ENCODE results near the gene KRTAP17-1. TPM values are rescaled to one million over a fixed set of nuclear protein-coding genes. Genes with fewer than 3 reads are reported as not detected.

KRTAP17-1 gene
- total RNA-seq, 1 donor = not detected

DNA sequence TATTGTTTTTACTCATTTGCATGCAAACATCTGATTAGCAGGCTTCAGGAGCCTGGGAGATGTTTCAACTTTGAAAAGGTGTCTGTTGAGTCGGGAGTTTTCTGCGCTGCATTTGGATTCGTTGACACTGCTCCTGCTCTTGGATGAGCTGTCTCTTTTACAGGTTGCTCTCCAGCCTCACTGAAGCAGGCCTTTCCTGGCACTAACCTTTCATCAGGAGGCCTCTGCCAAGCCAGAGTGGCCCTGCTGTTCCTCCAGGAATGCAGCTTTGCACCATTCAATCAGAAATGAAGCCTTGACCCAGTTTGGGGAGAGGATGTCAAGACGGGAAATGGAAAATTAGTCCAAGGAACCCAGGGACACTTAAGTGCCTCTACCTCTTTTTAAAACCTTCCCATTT is 12.5 kb downstream of the KRTAP17-1 start:
- no peak overlapping the region for H3K4me3 ChIP-seq (ENCODE audit: low read depth, low read length)
- TF ChIP-seq, protein P1, sequence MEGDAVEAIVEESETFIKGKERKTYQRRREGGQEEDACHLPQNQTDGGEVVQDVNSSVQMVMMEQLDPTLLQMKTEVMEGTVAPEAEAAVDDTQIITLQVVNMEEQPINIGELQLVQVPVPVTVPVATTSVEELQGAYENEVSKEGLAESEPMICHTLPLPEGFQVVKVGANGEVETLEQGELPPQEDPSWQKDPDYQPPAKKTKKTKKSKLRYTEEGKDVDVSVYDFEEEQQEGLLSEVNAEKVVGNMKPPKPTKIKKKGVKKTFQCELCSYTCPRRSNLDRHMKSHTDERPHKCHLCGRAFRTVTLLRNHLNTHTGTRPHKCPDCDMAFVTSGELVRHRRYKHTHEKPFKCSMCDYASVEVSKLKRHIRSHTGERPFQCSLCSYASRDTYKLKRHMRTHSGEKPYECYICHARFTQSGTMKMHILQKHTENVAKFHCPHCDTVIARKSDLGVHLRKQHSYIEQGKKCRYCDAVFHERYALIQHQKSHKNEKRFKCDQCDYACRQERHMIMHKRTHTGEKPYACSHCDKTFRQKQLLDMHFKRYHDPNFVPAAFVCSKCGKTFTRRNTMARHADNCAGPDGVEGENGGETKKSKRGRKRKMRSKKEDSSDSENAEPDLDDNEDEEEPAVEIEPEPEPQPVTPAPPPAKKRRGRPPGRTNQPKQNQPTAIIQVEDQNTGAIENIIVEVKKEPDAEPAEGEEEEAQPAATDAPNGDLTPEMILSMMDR (IDR thresholded peaks at IDR 0.05; ENCODE audit: insufficient read depth, low read depth, low read length) = no peak
- no peak for DNase-seq (ENCODE audit: low read depth)

DNA sequence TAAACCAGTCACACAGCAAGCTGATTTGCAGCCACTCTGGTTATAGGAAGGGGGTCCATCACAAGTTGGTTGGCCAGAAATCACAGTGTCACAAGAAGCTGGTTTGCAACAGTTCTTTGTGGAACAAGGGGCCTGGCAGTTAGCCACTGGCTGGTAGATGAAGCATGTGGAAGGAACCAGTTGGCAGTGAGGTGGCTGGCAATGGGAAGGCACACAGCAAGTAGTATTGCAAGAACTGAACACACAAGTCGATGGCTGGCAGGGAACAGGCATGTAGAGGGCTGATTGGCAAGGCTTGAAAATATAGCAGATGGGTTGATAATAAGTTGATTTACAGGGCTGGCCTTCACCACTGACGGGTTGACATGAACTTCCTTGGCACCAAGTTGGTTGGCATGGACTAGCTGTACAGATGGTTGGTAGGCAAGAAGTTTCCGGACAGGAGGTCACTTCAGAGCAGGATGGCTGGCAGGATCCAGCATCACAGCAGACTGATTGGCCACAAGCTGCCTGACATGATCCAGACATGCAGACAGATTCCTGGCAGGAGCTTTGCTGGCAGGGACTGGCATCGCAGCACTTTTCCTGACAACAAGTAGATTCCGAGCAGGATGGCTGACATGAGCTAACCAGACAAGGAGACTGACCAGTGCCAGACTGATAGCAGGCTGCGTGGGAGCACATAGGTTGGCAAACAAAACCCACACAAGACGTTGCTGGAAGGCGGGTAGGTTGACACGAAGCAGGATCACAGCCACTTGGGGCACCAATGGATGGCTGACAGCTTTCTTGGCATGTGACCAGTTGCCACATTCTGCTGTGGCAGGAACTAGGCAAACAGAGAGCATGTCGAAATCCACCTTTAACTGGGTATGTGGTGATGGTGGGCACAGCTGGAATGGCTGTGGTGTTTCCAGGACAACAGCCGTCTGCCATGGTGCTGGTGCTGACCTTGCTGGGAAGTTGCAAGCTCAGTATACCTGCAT is 13.3 kb downstream of the KRTAP17-1 start, which contains the start of gene KRTAP29-1:
TSS of gene KRTAP29-1 (minus strand) at position 936 of the 986 bp plus-strand sequence. CDS start at position 936, 0 bp downstream.
- TF ChIP-seq, protein P1 (IDR thresholded peaks at IDR 0.05; ENCODE audit: insufficient read depth, low read depth, low read length) = no peak
- H3K4me3 ChIP-seq (ENCODE audit: low read depth, low read length) = no peak within 1 kb of the TSS
- no peak for DNase-seq (ENCODE audit: low read depth)

DNA sequence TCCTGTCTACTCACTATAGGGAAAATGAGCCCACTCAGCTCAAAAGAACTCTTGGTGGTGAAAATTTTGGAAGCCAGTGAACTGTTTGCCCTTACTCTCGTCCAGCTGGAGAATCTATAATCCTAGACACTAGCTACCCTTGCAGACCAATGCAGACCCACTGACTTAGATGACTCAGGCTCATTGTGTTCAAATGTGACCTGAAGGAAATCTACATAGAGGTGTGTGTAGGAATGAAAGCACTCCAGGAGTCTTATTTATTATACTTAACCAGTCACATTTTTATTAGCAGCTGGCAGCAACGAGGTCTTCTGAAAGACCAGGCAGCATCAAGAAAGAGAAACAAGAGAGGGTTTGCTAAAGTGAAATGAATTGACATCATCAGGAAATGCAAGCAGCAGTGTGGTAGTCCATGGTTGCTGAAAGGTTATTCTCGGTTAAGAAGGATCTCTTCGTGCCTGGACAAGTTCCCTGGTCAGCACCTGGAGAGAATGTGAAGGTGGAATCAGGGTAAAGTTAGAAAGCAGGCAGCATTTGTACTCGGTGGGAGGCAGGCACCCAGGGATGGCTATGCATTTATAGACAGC is 14.2 kb downstream of the KRTAP17-1 start:
- no peak for DNase-seq (ENCODE audit: low read depth)
- TF ChIP-seq, protein P1 (IDR thresholded peaks at IDR 0.05; ENCODE audit: insufficient read depth, low read depth, low read length) = no peak
- H3K4me3 ChIP-seq (ENCODE audit: low read depth, low read length) = no peak overlapping the region

DNA sequence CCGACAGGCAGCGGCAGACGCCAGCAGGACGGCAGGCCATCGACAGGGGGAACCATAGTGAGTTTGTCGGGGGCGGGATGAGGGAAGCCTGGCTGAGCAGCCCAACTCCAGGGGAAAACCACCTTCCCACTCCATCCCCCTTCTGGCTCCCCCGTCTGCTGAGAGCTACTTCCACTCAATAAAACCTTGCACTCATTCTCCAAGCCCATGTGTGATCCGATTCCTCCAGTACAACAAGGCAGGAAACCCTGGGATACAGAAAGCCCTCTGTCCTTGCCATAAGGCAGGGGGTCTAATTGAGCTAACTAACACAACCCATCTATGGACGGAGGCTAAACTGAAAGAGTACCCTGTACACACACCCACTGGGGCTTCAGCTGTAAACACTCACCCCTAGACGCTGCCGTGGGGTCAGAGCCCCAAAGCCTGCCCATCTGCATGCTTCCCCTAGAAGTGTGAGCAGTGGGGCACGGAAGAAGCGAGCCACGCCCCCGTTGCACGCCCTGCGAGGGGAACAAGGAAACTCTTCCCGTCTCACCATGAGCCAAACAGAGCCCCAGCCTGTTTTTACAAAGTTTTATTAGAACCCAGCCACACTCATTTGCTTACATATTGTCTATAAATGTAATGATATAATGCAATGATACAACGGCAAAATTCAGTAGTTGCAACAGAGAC is 16.9 kb downstream of the KRTAP17-1 start:
- H3K4me3 ChIP-seq (ENCODE audit: low read depth, low read length) = no peak overlapping the region
- DNase-seq (ENCODE audit: low read depth) = no peak
- TF ChIP-seq, protein P1 (IDR thresholded peaks at IDR 0.05; ENCODE audit: insufficient read depth, low read depth, low read length) = no peak

DNA sequence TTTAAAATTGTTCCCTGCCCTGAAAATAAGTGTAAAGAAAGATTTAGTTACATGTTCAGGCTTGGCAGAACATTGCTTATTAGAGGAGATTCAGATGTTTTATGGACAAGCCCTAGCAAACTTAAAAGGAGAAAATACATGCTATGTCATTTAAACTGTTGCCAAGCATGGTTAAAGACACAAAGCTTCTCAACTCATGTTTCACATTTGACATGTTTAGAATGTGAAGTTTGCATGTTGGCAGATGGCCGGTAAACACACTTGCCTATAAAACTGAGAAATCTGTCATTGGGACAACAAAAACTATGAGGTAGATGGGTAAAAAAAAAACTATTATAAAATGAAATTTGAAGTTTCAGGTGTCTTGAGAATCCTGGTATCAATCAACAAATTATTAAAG is 18.7 kb downstream of the KRTAP17-1 start:
- DNase-seq (ENCODE audit: low read depth) = no peak
- H3K4me3 ChIP-seq (ENCODE audit: low read depth, low read length) = no peak overlapping the region

DNA sequence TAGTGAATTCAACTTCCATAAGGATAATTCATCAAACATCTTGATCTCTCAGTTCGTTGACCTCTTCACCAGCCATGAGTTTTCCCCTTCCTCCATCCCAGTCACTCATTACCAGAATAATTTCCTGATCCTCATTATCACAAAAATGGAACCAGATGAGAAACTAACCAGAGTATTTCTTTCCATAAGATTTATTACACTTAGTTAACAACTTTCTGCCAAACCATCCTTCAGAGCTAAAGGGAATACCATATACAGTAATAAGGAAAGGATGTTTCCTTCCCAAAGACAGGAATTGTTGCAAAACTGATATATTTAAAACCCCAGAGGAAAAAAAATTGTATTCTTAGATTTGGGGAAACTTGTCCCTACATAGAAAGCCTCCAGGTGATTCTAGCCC is 21.5 kb downstream of the KRTAP17-1 start:
- DNase-seq (ENCODE audit: low read depth) = no peak
- TF ChIP-seq, protein P1 (IDR thresholded peaks at IDR 0.05; ENCODE audit: insufficient read depth, low read depth, low read length) = no peak
- H3K4me3 ChIP-seq (ENCODE audit: low read depth, low read length) = no peak overlapping the region

More for the DNA sequence above, 18.7 kb downstream of the KRTAP17-1 start:
- TF ChIP-seq, protein P1 (IDR thresholded peaks at IDR 0.05; ENCODE audit: insufficient read depth, low read depth, low read length) = no peak

Data from fibroblast of villous mesenchyme (primary cell).